Pancreas (tissue), 10 donors: ENCODE measurements around the gene TMEM205. TPM values are rescaled to one million over a fixed set of nuclear protein-coding genes. Genes with fewer than 3 reads are reported as not detected.

Experiments
- ATAC-seq, 4 donors: fragments of 200-7000 bp; cut with Tn5 transposase; one replicate each; pipeline versions ENCODE4 v1.8.0 to v1.9.1; 2020; ENCODE audit warnings: mild to moderate bottlenecking in 4 of 4, moderate library complexity in 4 of 4
- DNase-seq, 6 donors: peaks; one replicate each; pipeline ENCODE4 v3.0.0-alpha.2; 2020
- FAIRE-seq: peaks from 2 replicates; lab custom pipeline; 2012; peaks lifted over from hg19 to GRCh38; lab: Jason Lieb, UNC
- H3K27ac ChIP-seq, 4 donors: fragments of 200-600 bp; sonication (generic); 1 replicate in 3 of 4; 2 replicates in 1 of 4; pipeline versions ENCODE4 v1.5.0 to v1.8.0; 2020
- H3K27me3 ChIP-seq, 4 donors: fragments of 200-600 bp; one replicate each; pipeline ENCODE4 v1.8.0; 2021
- H3K36me3 ChIP-seq, 3 donors: fragments of 200-600 bp; sonication (generic) in 1 of 3; one replicate each; pipeline versions ENCODE4 v1.5.0 to v1.8.0; 2020 to 2021
- H3K4me1 ChIP-seq, 3 donors: fragments of 200-600 bp; one replicate each; pipeline ENCODE4 v1.8.0; 2021
- H3K4me3 ChIP-seq, 4 donors: fragments of 200-600 bp; sonication (generic) in 2 of 4; one replicate each; pipeline versions ENCODE4 v1.5.0 to v1.8.0; 2020 to 2021
- H3K9me3 ChIP-seq, 4 donors: fragments of 200-600 bp; one replicate each; pipeline ENCODE4 v1.8.0; 2021
- whole genome bisulfite sequencing, 2 donors: extraction: QIAGEN DNeasy Blood & Tissue Kit; methylation state at CpG; one replicate each; pipeline ENCODE4 v1.1.7; 2013; 5-methylcytosine and 5-hydroxymethylcytosine counted together
- intact Hi-C, 3 donors: fragments of 100-400 bp; cut with DNase I; formaldehyde crosslinking; loops; one replicate each; pipeline versions ENCODE4 v1.11.1 to v1.14.2; 2022
- polyA plus RNA-seq, 2 donors: library from polyadenylated mRNA; stranded (reverse); fragments of 200-250 nt; gene quantifications; one replicate each; pipeline ENCODE4 v1.2.3, GENCODE V29; 2013
- total RNA-seq, 6 donors: library from RNA; stranded (reverse); fragmentation: NEBNext Ultra II Directional in 4 of 6; extraction: Animal tissue kit (Norgen Biotek cat#: 25700) in 4 of 6; gene quantifications; one replicate each; pipeline versions ENCODE4 v1.2.1 to v1.2.4, GENCODE V29; 2021 to 2023
- TF ChIP-seq, protein P1 (sequence below), 4 donors: fragments of 200-600 bp; sonication (generic) in 3 of 4; IDR thresholded peaks; one replicate each; pipeline versions ENCODE4 v1.5.0 to v1.8.0; 2021; ENCODE audit warnings: antibody characterized with exemption in 4 of 4
- donor health status: healthy with polysubstance abuse.
- donor health status: DM: no; HTN: no; CAD: no; lungs with moderate emphysema.
- donor health status: DM: no; HTN: no; CAD: no.
- donor health status: control.
- donor health status: control.
- donor health status: Bipolar disorder and iron deficiency.
- donor health status: DM: yes; HTN: yes; CAD: no.
- donor health status: DM: no; HTN: no; CAD: no.
- donor health status: DM: no; HTN: no; CAD: no.
- donor health status: DM: yes; HTN: yes; CAD: no.

Gene TMEM205
- total and polyA plus RNA-seq, 8 donors, result 41.4 to 175 (median 57.9) TPM

DNA sequence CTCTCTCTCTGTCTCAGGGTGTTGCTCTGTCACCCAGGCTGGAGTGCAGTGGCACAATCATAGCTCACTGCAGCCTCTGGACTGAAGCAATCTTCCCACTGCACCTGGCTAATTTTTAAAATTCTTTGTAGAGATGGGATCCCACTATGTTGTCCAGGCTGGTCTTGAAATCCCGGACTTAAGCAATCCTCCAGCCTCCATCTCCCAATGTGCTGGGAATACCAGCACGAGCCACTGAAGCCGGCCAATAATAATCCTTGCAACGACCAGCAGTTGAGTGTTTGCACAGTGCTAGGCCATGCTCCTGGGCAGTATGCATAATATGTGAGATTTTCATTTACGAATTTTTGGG lies 38.7 kb upstream of the TMEM205 start:
- H3K4me3 ChIP-seq, result no peak overlapping the region
- ATAC-seq (no peak), DNase-seq (no peak), FAIRE-seq (no peak)
- H3K27me3 ChIP-seq, result no peaks in the 10 kb centered on the region
- TF ChIP-seq, protein P1, sequence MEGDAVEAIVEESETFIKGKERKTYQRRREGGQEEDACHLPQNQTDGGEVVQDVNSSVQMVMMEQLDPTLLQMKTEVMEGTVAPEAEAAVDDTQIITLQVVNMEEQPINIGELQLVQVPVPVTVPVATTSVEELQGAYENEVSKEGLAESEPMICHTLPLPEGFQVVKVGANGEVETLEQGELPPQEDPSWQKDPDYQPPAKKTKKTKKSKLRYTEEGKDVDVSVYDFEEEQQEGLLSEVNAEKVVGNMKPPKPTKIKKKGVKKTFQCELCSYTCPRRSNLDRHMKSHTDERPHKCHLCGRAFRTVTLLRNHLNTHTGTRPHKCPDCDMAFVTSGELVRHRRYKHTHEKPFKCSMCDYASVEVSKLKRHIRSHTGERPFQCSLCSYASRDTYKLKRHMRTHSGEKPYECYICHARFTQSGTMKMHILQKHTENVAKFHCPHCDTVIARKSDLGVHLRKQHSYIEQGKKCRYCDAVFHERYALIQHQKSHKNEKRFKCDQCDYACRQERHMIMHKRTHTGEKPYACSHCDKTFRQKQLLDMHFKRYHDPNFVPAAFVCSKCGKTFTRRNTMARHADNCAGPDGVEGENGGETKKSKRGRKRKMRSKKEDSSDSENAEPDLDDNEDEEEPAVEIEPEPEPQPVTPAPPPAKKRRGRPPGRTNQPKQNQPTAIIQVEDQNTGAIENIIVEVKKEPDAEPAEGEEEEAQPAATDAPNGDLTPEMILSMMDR (IDR thresholded peaks at IDR 0.05), result no peak
- intact Hi-C loops, result no loop called here
- no peak overlapping the region for H3K27ac ChIP-seq
- no peaks in the 10 kb centered on the region for H3K36me3 ChIP-seq
- H3K9me3 ChIP-seq, result no peaks in the 10 kb centered on the region
- H3K4me1 ChIP-seq, result peaks cover 0 to 4% (median 0%) of the 10 kb centered on the region in 3 donors
- WGBS, 2 donors, result 71 to 74% methylated on average over 5 of the region's 5 CpGs

DNA sequence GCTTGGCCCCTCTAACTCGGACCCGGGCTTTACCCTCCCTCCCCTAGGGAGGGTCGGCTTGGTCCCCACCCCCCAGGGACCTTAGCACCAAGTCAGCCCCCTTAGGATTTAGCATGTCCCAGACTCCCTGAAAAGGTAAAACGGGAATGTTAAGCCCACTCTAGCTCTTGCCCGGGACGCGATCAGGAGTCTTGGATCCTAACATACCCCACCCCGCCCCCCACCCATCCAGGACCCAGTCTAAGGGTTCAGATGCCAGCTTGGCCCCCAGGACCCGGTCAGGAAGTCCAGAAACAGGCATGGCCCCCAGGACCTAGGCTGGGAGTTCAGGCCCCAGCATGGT lies 37.6 kb upstream of the TMEM205 start:
- Histone ChIP-seq H3K27ac (peak overlapping the region; percentile 25 to 63 (median 48)), H3K9me3 (no peaks in the 10 kb centered on the region), H3K4me1 (peaks cover 0 to 6% (median 0%) of the 10 kb centered on the region in 3 donors), H3K27me3 (no peaks in the 10 kb centered on the region), H3K4me3 (peak overlapping the region; percentile 12 to 55 (median 33)), H3K36me3 (no peaks in the 10 kb centered on the region)
- 1 to 2% methylated on average over 9 of the region's 9 CpGs for WGBS, 2 donors
- DNase-seq (no peak), FAIRE-seq (no peak), ATAC-seq (peak in 2 of 4 donors; percentile 0)
- intact Hi-C loops, result no loop called here
- TF ChIP-seq, protein P1 (IDR thresholded peaks at IDR 0.05), result no peak

DNA sequence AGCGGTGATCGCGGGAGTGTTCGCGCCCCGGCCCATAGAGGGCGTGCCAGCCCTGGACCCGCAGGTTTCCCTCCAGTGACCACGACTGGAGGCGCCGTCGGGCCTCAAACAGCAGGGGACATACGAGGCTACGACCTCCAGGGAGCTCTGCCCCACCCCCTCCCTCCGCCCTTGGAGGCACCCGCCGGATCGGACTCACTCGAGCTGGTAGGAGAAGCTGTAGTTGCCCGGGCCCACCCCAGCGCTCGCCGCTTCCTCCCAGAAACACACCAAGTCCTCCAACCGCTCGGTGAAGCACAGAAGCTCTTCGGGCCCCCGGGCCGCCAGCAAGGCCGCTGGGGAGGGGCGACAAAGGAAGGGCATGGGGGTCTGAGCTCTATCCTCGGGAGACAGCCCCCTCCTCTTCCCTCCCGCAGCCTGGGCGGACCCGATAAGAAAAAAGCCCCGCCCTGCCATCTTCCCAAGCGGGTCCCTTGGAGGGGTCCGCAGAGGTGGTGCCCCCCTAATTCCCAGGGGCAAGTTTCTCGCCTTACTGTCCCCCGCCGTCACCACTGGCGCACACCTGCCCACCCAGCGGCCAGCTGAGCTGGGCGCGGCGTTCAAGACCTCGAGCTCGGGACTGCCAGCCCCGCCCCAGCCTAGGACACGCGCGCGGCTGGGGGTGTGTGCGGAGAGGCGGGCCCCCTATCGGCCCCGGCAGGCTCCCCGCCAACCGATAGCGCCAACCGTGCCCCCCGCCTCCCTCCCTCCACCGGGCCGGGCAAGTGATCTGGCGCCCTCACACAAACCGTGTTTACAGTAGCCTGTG lies 37.0 kb upstream of the TMEM205 start:
- intact Hi-C loops, result no loop called here
- peak; percentile 27 to 40 (median 38) for ATAC-seq
- DNase-seq, result peak; percentile 48 to 88 (median 67)
- Histone ChIP-seq H3K36me3 (no peaks in the 10 kb centered on the region), H3K4me1 (peaks cover 0 to 11% (median 0%) of the 10 kb centered on the region in 3 donors), H3K27ac (no peak overlapping the region), H3K4me3 (peak overlapping the region; percentile 12 to 55 (median 33)), H3K9me3 (no peaks in the 10 kb centered on the region), H3K27me3 (no peaks in the 10 kb centered on the region)
- WGBS, 2 donors, result 2% methylated on average over 39 to 65 of the region's 65 CpGs
- no peak for FAIRE-seq
- TF ChIP-seq, protein P1 (IDR thresholded peaks at IDR 0.05), result peak; percentile 57 to 77 (median 66)

DNA sequence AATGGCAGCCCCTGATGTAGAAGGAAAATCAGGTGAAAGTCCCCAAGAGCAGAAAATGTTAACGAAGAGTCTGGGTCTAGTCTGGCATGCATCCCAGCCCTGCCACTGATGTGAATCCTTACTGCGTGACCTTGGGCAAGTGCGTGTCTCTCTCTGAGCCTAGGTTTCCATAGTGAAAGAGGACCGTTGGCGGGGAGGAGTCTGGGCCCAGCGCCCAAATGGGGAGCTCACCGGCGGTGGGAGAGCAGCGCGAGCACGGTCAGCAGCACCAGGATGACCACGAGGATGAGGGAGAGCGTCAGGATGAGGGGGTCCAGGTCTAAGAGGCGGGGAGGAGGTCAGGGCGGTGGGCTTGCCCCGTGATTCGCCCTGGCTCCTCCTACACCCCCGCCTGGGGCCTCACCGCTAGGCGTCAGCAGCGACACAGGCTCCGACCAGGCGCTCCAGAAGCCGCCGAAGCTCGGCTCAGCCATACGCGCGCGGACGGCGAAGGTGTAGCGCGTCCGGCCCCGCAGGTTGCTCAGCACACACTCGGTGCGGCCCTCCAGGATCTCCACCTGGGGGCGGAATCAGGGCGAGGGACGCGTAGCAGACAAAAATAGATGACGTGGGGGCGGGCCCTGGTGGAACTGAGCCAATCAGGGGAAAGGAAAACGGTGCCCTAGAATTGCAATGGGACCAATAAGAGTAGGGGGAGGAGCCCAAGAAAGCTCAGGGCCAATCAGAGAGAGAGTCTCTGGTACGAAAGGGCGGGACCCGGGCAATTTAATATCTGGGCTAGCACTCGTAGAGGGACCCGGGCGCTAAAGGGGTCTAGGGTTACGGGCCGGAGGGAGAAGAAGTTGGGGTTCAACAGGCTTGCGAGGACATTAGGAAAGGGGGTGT lies 34.8 kb upstream of the TMEM205 start:
- Histone ChIP-seq H3K9me3 (no peaks in the 10 kb centered on the region), H3K4me3 (peak overlapping the region; percentile 23 to 51 (median 31)), H3K27me3 (no peaks in the 10 kb centered on the region), H3K36me3 (no peaks in the 10 kb centered on the region), H3K27ac (peak overlapping the region; percentile 57 to 86 (median 80)), H3K4me1 (peaks cover 0 to 20% (median 0%) of the 10 kb centered on the region in 3 donors)
- TF ChIP-seq, protein P1 (IDR thresholded peaks at IDR 0.05), result peak; percentile 62 to 73 (median 70)
- peak; percentile 73 to 87 (median 82) for ATAC-seq
- DNase-seq, result peak; percentile 90 to 96 (median 94)
- intact Hi-C loops, result no loop called here
- 2 to 3% methylated on average over 54 of the region's 54 CpGs for WGBS, 2 donors
- no peak for FAIRE-seq
